Airway epithelial cell (primary cell): Measurements from ENCODE around the gene TBX21. TPM values are rescaled to one million over a fixed set of nuclear protein-coding genes. Genes with fewer than 3 reads are reported as not detected.

ENCODE experiments used
- total RNA-seq: library from RNA; depleted of rRNA; stranded (reverse); fragments of >200 nt; gene quantifications from 2 replicates; pipeline ENCODE4 v1.2.3, GENCODE V29; 2015

TBX21 gene, protein sequence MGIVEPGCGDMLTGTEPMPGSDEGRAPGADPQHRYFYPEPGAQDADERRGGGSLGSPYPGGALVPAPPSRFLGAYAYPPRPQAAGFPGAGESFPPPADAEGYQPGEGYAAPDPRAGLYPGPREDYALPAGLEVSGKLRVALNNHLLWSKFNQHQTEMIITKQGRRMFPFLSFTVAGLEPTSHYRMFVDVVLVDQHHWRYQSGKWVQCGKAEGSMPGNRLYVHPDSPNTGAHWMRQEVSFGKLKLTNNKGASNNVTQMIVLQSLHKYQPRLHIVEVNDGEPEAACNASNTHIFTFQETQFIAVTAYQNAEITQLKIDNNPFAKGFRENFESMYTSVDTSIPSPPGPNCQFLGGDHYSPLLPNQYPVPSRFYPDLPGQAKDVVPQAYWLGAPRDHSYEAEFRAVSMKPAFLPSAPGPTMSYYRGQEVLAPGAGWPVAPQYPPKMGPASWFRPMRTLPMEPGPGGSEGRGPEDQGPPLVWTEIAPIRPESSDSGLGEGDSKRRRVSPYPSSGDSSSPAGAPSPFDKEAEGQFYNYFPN
- not detected in 2 replicates for total RNA-seq

DNA sequence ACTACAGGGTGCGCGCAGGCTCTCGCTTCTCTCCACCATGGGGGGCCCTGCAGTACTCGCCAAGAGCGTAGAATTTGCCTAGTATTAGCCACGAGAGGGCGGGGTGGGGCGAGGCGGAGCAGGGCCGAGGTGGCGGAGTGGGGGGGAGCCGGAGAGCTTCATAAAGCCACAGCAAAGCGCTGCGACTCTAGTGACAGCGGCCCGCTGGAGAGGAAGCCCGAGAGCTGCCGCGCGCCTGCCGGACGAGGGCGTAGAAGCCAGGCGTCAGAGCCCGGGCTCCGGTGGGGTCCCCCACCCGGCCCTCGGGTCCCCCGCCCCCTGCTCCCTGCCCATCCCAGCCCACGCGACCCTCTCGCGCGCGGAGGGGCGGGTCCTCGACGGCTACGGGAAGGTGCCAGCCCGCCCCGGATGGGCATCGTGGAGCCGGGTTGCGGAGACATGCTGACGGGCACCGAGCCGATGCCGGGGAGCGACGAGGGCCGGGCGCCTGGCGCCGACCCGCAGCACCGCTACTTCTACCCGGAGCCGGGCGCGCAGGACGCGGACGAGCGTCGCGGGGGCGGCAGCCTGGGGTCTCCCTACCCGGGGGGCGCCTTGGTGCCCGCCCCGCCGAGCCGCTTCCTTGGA, at the start of gene TBX21:
TBX21 (plus strand) TSS at position 190 of the 627 bp plus-strand sequence; CDS start at position 409, 219 bp downstream.

GRCh38 chr17:47693731-47694580, 39.1 kb upstream of the TBX21 start, which contains the start of gene TBKBP1:
Gene TBKBP1, plus strand, starts transcription at chr17:47694161. Its CDS starts 1,952 bp downstream, at chr17:47696113.

Other genes with a start within 250 kb of the TBX21 start
- 47.2 and 50.2 TPM in 2 replicates for gene NPEPPS, start 202.1 kb upstream of the TBX21 start, total RNA-seq
- 220 and 276 TPM in 2 replicates for gene KPNB1, start 83.3 kb upstream of the TBX21 start, total RNA-seq
- 6.3 and 7.1 TPM in 2 replicates for gene TBKBP1, start 39.1 kb upstream of the TBX21 start, total RNA-seq
- gene OSBPL7, start 88.6 kb downstream of the TBX21 start, total RNA-seq: 5.6 and 5.8 TPM in 2 replicates
- gene MRPL10, start 98.3 kb downstream of the TBX21 start, total RNA-seq: 40.1 and 47.5 TPM in 2 replicates
- 0.21 TPM in 1 of 2 replicates, not detected in the other for gene LRRC46, start 98.4 kb downstream of the TBX21 start, total RNA-seq
- gene SCRN2, start 108.0 kb downstream of the TBX21 start, total RNA-seq: 25.4 and 36.1 TPM in 2 replicates
- gene SP6, start 117.9 kb downstream of the TBX21 start, total RNA-seq: 5.2 and 7.1 TPM in 2 replicates
- gene SP2, start 163.0 kb downstream of the TBX21 start, total RNA-seq: 3.1 and 10.2 TPM in 2 replicates
- gene PNPO, start 208.3 kb downstream of the TBX21 start, total RNA-seq: 73.8 and 94.8 TPM in 2 replicates
- gene PRR15L, start 224.6 kb downstream of the TBX21 start, total RNA-seq: 8.0 and 10.8 TPM in 2 replicates
- 55.5 and 91.8 TPM in 2 replicates for gene CDK5RAP3, start 237.9 kb downstream of the TBX21 start, total RNA-seq